Heart left ventricle (tissue), 16 donors: ENCODE measurements around the gene CRYZL1. TPM values are rescaled to one million over a fixed set of nuclear protein-coding genes. Genes with fewer than 3 reads are reported as not detected.

ENCODE experiments used
- ATAC-seq, 4 donors: fragments of 200-7000 bp; cut with Tn5 transposase; one replicate each; pipeline ENCODE4 v1.9.1; 2020 to 2022; ENCODE audit warnings: moderate library complexity in 4 of 4, mild to moderate bottlenecking in 3 of 4, moderate number of reproducible peaks in 1 of 4
- DNase-seq, 5 donors: peaks; one replicate each; pipeline ENCODE4 v3.0.0-alpha.2; 2020
- H3K27ac ChIP-seq, 12 donors: fragments of 200-600 bp; sonication (generic) in 4 of 12; one replicate each; pipeline versions ENCODE4 v1.5.0 to v1.8.0; 2016 to 2022; ENCODE audit warnings: mild to moderate bottlenecking in 2 of 12
- H3K27me3 ChIP-seq, 9 donors: fragments of 200-600 bp; sonication (generic) in 2 of 9; one replicate each; pipeline versions ENCODE4 v1.5.1 to v1.8.0; 2016 to 2022; ENCODE audit warnings: mild to moderate bottlenecking in 3 of 9
- H3K36me3 ChIP-seq, 9 donors: fragments of 200-600 bp; sonication (generic) in 2 of 9; one replicate each; pipeline versions ENCODE4 v1.5.0 to v1.8.0; 2018 to 2022; ENCODE audit warnings: mild to moderate bottlenecking in 2 of 9
- H3K4me1 ChIP-seq, 12 donors: fragments of 200-600 bp; sonication (generic) in 4 of 12; one replicate each; pipeline versions ENCODE4 v1.5.0 to v1.8.0; 2016 to 2022; ENCODE audit warnings: mild to moderate bottlenecking in 3 of 12
- H3K4me3 ChIP-seq, 12 donors: fragments of 200-600 bp; sonication (generic) in 4 of 12; one replicate each; pipeline versions ENCODE4 v1.5.0 to v1.8.0; 2017 to 2022; ENCODE audit warnings: mild to moderate bottlenecking in 9 of 12, moderate library complexity in 4 of 12
- H3K9me3 ChIP-seq, 12 donors: fragments of 200-600 bp; sonication (generic) in 4 of 12; one replicate each; pipeline versions ENCODE4 v1.5.0 to v1.8.0; 2016 to 2022; ENCODE audit warnings: mild to moderate bottlenecking in 1 of 12
- CTCF ChIP-seq, 12 donors: fragments of 200-600 bp; sonication (generic) in 4 of 12; IDR thresholded peaks; one replicate each; pipeline versions ENCODE4 v1.5.0 to v1.8.0; 2018 to 2022; ENCODE audit warnings: antibody characterized with exemption in 12 of 12, mild to moderate bottlenecking in 5 of 12
- POLR2A ChIP-seq, 2 donors: fragments of 450-650 bp; IDR thresholded peaks; one replicate each; pipeline ENCODE4 v1.6.1; 2017; ENCODE audit warnings: antibody characterized with exemption in 2 of 2, mild to moderate bottlenecking in 2 of 2, moderate library complexity in 2 of 2
- WGBS, 4 donors: extraction: QIAGEN DNeasy Blood & Tissue Kit in 2 of 4; methylation state at CpG; one replicate each; pipeline versions ENCODE4 v1.1.5 to v1.1.7; 2013 to 2018; 5-methylcytosine and 5-hydroxymethylcytosine counted together
- intact Hi-C, 10 donors: fragments of 100-400 bp; cut with DNase I; formaldehyde crosslinking; loops; one replicate each; pipeline versions ENCODE4 v1.11.1 to v1.14.2; 2022
- polyA plus RNA-seq, 2 donors: library from polyadenylated mRNA; stranded (reverse); fragments of 200-250 nt; gene quantifications; one replicate each; pipeline ENCODE4 v1.2.3, GENCODE V29; 2013
- total RNA-seq, 9 donors: library from RNA; depleted of rRNA in 2 of 9; stranded (reverse); fragments of >200 nt in 2 of 9; fragmentation: NEBNext Ultra II Directional in 3 of 9; extraction: Animal tissue kit (Norgen Biotek cat#: 25700) in 3 of 9; gene quantifications; one replicate each; pipeline versions ENCODE4 v1.1.0 to v1.2.4, GENCODE V29; 2016 to 2023
- donor health status: ischemic (EF 13 %, LVEDD 7.1; RV severe dilation, severe dysfunction).
- donor health status: healthy with polysubstance abuse.
- donor health status: DM: no; HTN: yes; CAD: no.
- donor health status: DM: no; HTN: no; CAD: no.
- donor health status: ischemic (EF 25% LVEDD 6.9; RV normal size, moderate dysfunction).
- donor health status: ischemic (EF 25% LVEDD 5.7; RV mildly dilated, moderate dysfunction).
- donor health status: healthy.
- donor health status: DM: yes; HTN: yes; CAD: no.
- donor health status: ischemic (EF 35%, LVEDD 5.7; RV mildly dilated, moderate dysfunction).
- donor health status: nonischemic (EF 11% LVEDD 7.7; RV severe dilation, severe dysfunction).
- donor health status: DM: yes; HTN: yes; CAD: no.
- donor health status: PGD.
- donor health status: ischemic (EF 29% LVEDD 5.4; RV normal size, mild dysfunction).
- donor health status: nonischemic (EF 23%, LVEDD 6.1; RV moderate dilation, normal function).

The CRYZL1 gene
- total and polyA plus RNA-seq, 11 donors: 15.2 to 33.8 (median 25.1) TPM

- Histone ChIP-seq H3K4me3 (no peak overlapping the region), H3K36me3 (no peaks in the 10 kb centered on the region), H3K9me3 (no peaks in the 10 kb centered on the region), H3K27ac (no peak overlapping the region), H3K4me1 (peaks cover 0 to 37% (median 13%) of the 10 kb centered on the region in 12 donors), H3K27me3 (no peaks in the 10 kb centered on the region)
- intact Hi-C loops: no loop called here
- 43 to 58% (median 49%) methylated on average over 4 of the region's 4 CpGs for WGBS, 4 donors
- no peak for DNase-seq
- peak in 2 of 4 donors; percentile 54 to 57 for ATAC-seq
- TF ChIP-seq POLR2A (IDR thresholded peaks at IDR 0.05): no peak
- no peak for TF ChIP-seq CTCF (IDR thresholded peaks at IDR 0.05)
Observed at GRCh38 chr21:33668180-33668579, 26.6 kb upstream of the CRYZL1 start.

GRCh38 chr21:33667636-33668035 is 26.1 kb upstream of the CRYZL1 start:
- no peak for DNase-seq
- 41 to 54% (median 47%) methylated on average over 6 of the region's 6 CpGs for WGBS, 4 donors
- Histone ChIP-seq H3K36me3 (no peaks in the 10 kb centered on the region), H3K27me3 (no peaks in the 10 kb centered on the region), H3K4me3 (no peak overlapping the region), H3K4me1 (peaks cover 0 to 32% (median 13%) of the 10 kb centered on the region in 12 donors), H3K27ac (no peak overlapping the region), H3K9me3 (no peaks in the 10 kb centered on the region)
- intact Hi-C loops: no loop called here
- TF ChIP-seq CTCF (IDR thresholded peaks at IDR 0.05) (no peak), POLR2A (IDR thresholded peaks at IDR 0.05) (no peak)
- ATAC-seq: no peak

- H3K4me1 ChIP-seq: peaks cover 0 to 29% (median 13%) of the 10 kb centered on the region in 12 donors
- no peaks in the 10 kb centered on the region for H3K9me3 ChIP-seq
- TF ChIP-seq CTCF (IDR thresholded peaks at IDR 0.05): no peak
- TF ChIP-seq POLR2A (IDR thresholded peaks at IDR 0.05): no peak
- intact Hi-C loops: no loop called here
- DNase-seq (no peak), ATAC-seq (no peak)
- 82 to 89% (median 85%) methylated on average over 2 of the region's 2 CpGs for WGBS, 4 donors
- H3K27me3 ChIP-seq: no peaks in the 10 kb centered on the region
- H3K27ac ChIP-seq: no peak overlapping the region
- no peak overlapping the region for H3K4me3 ChIP-seq
- H3K36me3 ChIP-seq: no peaks in the 10 kb centered on the region
Observed at GRCh38 chr21:33666153-33666552, 24.6 kb upstream of the CRYZL1 start.

- intact Hi-C loops: no loop called here
- Histone ChIP-seq H3K36me3 (no peaks in the 10 kb centered on the region), H3K27ac (no peak overlapping the region), H3K4me1 (peaks cover 0 to 40% (median 24%) of the 10 kb centered on the region in 12 donors), H3K9me3 (no peaks in the 10 kb centered on the region), H3K4me3 (no peak overlapping the region), H3K27me3 (no peaks in the 10 kb centered on the region)
- ATAC-seq: no peak
- no peak for TF ChIP-seq CTCF (IDR thresholded peaks at IDR 0.05)
- no peak for TF ChIP-seq POLR2A (IDR thresholded peaks at IDR 0.05)
- WGBS, 4 donors: 96 to 99% (median 98%) methylated on average over 3 of the region's 3 CpGs
- no peak for DNase-seq
Observed at GRCh38 chr21:33664135-33664534, 22.6 kb upstream of the CRYZL1 start.
